ENCODE data around the gene FBXL5.

DNA sequence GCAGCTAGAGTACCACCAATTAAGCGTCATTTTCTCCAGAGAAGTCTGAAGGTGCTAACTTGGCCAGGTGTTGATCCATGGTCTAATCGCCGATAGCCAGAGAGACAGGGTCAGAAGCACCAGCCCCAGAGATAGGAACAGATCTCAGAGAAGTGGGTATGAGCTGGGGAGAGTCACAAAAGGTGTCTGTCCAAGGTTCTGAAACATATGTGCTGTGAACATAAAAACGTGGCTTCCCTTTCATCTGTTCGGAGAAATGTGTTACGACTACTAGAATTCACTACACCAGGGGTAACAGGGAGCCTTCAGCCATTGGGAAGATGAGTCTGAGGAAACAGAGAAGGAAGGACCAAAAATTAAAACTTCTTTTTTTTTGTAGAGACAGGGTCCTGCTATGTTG is 91.3 kb downstream of the FBXL5 start:
- no peak for TF ChIP-seq POLR2A (IDR thresholded peaks at IDR 0.05)
- TF ChIP-seq, protein P1, sequence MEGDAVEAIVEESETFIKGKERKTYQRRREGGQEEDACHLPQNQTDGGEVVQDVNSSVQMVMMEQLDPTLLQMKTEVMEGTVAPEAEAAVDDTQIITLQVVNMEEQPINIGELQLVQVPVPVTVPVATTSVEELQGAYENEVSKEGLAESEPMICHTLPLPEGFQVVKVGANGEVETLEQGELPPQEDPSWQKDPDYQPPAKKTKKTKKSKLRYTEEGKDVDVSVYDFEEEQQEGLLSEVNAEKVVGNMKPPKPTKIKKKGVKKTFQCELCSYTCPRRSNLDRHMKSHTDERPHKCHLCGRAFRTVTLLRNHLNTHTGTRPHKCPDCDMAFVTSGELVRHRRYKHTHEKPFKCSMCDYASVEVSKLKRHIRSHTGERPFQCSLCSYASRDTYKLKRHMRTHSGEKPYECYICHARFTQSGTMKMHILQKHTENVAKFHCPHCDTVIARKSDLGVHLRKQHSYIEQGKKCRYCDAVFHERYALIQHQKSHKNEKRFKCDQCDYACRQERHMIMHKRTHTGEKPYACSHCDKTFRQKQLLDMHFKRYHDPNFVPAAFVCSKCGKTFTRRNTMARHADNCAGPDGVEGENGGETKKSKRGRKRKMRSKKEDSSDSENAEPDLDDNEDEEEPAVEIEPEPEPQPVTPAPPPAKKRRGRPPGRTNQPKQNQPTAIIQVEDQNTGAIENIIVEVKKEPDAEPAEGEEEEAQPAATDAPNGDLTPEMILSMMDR (IDR thresholded peaks at IDR 0.05), result no peak
